Stimulated activated CD8-positive, alpha-beta memory T cell treated with anti-CD3 and anti-CD28 coated beads, Interleukin-7, amount 100 ng/mL, for 4 hours (primary cell): ENCODE results near the gene GAB2.
"Not testable (repeated sequence)": the region's sequence is repeated elsewhere in the genome, so short reads cannot be mapped to it uniquely, and the experiment has no call there.

Experiments
- DNase-seq, 2 donors: peaks; one replicate each; pipeline ENCODE4 v3.0.0-alpha.2; 2020; ENCODE audit warnings: low read depth in 2 of 2

GAB2 gene

DNA sequence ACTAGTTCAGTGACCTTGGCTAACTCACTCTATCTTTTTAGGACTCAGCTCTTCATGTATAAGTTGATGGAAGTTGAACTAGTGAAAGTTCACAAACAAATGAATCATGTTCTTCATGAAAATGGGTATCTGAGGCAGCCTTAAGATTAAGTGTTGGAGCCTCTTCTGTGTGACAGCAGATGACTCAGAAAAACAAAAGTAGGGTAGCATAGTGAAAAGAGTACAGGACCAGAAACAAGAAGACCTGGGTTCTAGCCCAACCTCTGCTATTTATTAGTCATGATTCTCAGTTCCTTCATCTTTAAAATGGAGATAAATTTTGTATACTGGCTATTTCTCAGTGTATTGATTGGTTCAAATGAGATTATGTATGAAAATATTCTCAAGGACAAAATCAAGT is 168.7 kb downstream of the GAB2 start:
- no peak for DNase-seq

DNA sequence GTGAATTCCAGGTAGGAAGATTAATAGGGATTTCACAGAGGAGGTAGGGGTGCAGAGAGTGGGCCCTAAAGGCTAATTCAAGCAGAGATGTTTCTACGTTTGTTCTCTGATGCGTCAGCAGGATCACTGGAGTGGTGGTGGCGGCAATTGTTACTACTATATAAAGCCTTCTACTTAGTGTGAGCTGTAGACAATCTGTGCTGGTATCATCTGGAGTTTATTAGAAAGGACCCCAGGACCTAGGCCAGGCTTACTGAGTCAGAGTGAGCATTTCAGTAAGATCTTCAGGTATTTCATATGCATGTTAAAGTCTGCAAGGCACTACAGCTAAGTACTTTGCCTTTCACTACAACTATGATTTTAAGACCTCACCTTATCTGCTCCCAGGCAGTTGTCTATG is 169.4 kb downstream of the GAB2 start:
- no peak for DNase-seq

DNA sequence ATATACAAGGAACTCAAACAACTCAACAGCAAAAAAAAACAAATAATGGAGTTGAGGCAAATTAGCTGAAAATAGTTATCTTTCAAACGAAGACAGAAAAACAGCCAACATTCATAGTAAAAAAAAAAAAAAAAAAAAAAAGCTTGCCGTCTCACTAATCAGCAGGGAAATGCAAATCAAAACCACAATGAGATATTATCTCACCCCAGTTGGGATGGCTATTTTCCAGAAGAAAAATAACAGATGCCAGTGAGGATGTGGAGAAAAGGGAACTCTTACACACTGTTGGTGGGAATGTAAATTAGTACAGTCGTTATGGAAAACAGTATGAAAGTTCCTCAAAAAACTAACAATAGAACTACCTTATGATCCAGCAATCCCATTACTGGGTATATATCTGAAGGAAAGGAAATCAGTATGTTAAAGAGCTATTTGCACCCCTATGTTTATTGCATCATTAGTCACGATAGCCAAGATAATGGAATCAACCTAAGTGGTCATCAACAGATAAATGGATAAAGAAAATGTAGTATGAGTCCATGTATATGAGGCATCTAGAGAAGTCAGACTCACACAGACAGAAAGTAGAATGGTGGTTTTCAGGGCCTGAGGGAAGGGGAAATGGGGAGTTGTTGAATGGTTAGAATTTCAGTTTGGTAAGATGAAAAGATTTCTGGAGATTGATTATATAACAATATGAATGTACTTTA is 172.9 kb downstream of the GAB2 start:
- no peak for DNase-seq

DNA sequence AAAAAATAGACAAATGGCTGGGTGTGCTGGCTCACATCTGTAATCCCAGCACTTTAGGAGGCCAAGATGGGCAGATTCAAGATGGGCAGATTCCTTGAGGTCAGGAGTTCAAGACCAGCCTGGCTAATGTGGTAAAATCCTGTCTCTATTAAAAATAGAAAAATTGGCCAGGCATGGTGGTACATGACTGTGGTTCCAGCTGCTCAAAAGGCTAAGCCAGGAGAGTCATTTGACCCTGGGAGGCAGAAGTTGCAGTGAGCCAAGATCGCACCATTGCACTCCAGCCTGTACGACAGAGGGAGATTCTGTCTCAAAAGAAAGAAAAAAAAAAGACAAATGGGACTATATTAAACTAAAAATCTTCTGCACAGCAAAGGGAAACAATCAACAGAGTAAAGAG is 173.5 kb downstream of the GAB2 start:
- DNase-seq, result no peak

DNA sequence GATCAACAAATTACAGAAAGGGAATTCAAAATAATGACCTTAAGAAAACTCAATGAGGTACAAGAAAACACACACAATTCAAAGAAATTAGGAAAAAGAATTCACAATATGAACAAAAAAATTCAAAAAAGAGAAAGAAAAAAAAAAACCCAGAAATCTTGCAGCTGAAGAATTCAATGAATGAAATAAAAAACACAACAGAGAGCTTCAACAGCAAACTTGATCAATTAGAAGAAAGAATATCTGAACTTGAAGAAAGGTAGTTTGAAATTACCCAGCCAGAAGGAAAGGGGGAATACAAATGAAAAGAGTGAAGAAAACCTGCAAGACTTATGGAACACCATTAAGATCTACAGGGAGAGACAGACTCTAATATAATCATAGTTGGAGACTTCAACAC is 176.1 kb downstream of the GAB2 start:
- no peak for DNase-seq

DNA sequence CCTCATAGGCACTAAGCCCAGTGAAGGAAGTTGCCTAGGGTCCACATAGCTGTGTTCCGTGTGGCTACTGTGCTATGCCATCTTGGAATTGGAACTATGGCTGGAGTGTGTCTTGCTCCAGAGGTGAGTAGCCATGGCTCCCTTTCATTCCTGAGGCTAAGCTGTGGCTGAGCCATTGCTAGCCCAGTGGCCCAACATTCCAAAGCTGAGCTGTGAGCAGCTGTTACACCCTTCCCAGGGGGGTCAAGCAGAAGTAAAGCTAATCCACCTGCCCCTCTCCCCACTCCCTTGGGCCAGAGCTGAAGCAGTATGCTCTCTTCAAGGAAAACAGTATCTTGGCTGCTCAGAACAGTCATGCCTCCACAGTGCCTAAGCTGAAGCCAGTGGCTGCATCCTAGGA is 177.8 kb downstream of the GAB2 start:
- DNase-seq, result no peak

DNA sequence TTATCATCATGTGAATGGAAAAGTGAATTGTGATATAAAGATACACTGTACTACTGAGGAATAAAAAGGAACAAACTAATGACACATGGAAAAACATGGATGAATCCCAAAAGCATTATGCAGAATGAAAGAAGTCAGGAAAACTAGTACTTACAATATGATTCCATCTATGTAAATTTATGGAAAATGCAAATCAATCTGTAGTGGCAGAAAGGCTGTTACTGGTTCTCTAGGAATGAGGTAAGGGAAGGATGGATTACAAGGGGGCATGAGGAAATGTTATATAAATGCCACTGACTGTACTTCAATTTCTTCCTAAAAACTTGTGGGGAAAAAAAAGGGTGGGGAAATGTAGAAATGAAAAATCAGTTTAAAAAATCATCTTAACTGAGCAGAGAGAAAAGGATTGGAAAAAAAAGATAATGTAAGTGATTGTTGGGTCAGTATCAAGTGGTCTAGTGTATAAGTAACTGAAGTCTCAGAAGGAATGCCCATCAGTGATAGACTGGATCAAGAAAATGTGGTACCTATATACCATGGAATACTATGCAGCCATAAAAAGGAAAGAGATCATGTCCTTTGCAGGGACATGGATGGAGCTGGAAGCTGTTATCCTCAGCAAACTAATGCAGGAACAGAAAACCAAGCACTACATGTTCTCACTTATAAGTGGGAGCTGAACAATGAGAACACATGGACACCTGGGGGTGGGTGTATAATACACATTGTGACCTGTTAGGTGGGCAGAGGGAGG is 180.2 kb downstream of the GAB2 start:
- DNase-seq, result no peak

DNA sequence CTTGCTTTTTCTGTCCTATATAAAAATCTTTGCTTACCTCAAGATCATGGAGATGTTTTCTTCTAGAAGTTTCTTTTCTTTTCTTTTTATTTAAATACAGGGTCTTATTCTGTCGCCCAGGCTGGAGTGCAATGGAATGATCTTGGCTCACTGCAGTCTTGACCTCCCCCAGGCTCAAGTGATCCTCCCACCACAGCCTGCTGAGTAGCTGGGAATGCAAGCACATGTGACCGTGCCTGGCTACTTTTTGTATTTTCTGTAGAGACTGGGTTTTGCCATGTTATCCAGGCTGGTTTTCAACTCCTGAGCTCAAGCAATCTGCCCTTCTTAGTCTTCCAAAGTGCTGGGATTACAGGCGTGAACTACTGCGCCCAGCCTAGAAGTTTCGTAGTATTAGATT is 183.6 kb downstream of the GAB2 start:
- DNase-seq, result no peak

DNA sequence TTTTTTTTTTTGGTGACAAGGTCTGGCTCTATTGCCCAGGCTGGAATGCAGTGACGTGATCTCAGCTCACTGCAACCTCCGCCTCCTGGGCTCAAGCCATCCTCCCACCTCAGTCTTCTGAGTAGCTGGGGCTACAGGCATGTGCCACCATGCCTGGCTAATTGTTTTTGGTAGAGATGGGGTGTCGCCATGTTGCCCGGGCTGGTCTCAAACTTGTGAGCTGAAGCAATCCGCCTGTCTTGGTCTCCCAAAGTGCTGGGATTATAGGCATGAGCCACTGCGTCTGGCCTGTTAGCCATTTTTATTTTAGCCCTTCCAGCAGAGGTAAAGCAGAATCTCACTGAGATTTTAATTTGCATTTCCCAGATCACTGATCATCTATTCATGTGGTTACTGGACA is 184.6 kb downstream of the GAB2 start:
- DNase-seq, result not testable (repeated sequence)

DNA sequence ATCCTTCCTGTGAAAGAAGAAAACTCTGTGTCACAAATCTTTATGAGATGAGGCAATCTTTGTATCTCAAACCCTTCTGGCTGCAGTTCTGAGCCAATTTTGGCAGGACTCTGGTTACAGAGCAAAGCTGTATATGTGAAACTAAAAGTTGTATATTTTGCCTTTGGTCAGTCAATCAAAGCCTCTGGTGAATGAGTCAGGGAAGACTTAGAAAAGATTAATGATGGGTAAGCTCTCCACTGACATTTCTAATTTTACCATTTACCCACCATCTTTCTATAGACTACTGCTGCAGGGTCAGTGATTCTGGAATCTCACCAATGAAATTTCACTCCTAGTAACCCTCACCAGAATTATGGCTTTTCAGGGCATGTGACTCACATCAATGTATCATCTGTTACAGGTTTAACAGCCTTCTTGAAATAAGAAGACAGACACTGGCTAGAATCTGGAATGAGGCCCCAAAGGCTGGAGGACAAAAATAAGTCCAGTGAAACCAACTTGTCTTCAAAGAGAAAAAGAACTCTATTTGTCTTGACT is 185.6 kb downstream of the GAB2 start:
- DNase-seq, result no peak

DNA sequence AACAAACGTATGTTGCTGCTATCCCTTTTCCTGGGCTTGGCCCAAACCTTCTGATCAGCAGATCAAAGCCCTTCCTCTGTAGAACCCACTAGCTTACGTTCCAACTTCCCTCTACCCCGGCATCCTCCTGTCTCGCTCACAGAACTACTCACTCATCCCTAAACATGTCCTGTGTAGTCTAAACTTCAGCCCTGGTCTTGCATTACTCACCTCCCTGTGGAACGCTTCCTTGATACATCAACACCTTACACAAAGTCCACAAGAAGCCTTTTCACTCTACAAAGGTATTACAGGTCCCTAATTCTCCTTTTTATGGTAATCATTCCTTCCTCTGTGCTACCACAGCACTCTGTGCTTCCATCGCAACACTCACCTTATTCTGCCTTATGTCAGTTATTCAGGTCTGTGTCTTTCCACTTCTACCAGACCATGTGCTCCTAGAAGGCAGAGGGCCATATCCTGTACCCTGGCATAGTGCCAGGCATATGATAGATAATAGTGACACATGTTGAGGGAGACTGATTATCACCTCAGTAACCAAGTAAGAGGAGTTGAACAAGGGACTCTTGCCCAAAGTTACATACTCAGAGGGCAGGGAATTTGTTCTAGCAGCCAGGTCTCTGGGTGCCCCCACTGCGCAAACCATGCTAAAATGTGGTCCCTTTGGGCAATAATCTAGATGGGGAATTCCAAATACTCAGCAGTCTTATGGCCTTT is 187.3 kb downstream of the GAB2 start:
- DNase-seq, result no peak

DNA sequence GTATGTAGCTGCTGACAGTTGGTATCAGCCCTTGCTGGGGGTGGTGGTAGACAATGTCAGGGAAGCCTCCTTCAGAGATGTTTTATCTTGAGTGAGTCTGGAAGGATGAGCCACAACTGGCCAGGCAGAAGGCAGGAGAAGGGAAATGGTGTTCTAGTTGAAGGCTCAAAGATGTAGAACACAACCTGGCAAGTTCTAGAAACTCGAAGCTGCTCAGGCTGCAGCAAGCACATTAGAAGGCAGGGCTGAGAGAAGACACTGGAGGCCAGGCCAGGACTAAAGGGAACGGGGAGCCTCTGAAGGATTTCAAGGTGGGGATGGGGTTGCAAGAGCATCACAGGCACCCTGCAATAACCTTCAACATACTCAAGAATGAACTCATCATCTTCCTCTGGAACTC is 188.5 kb downstream of the GAB2 start:
- no peak for DNase-seq

DNA sequence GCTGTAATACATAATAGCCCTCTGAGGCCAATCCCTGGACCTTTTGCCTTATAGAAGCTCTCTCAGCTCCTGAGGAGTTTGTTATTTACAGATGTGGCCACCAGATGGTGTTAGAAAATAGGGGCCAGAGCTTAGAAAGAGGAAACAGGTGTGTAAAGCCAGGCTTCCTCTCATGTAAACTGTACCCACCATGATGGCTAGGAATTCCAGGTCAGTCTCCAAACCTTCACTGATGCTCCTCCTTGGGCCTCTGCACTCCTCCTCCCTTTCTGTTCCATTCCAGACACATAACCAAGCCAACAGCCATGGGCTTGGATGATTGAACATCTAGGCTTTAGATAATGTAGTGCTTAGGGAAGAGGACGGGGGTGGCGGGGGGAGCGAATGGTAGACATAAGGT is 189.2 kb downstream of the GAB2 start:
- no peak for DNase-seq

DNA sequence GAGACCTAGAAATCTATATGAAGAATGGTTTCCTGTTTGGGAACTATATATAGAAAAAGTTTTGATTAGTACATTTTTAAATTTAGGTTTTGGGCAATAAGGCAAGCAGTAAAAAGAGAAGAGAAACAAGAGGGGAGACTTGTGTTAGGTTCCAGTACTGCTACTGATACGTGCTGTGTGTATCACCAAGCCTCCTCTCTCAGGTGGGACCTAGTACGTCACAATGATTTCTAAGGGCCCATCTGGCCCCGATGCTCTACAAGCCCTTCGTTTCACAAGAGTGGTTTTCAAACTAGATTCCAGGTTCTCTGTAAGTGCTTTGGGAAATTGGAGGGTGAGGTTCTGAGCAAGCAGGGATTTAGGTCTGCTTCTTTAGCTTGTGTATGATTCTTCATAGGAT is 189.7 kb downstream of the GAB2 start:
- no peak for DNase-seq

DNA sequence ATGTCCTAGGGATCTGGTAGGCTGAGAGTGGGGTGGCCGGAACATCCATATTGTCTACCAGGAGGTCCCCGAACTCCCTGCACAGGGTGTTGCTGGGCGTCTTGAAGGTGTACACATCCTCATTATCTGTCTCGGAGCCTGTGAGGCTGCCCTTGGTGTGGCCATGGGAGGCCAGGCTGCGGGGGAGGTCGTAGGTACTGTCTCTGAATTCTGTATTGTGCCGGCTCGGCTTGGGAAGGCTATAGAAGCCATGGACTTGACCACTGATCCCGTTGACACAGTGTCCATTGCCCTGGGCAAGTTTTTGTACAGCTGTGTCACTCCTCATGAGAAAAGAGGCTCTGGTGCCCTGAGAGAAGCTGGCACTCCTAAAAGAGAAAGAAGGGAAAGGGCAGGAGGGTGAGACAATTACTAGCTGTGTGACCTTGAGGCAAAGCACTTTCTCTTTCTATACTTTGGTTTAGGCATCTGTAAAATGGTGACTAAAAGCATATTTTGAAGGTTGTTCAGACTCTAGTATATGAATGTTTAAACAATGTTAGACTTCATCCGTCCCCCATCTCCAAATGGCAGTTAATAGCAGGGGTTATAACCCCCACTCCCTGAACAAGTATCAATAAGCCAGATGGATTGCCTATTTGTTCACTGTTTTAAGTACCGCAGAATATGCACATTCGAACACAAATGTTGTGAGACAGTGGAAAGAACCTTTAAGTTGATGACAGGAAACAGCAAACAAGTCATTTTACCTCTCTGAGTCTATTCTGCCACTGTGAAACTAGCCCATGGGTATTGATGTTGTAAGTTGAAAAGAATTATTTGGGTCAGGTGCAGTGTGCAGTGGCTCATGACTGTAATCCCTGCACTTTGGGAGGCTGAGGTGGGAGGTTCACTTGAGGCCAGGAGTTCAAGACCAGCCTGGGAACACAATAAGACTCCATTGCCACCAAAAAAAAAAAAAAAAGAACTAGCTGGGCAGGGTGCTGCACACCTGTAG is 190.6 kb downstream of the GAB2 start:
- DNase-seq, result no peak

DNA sequence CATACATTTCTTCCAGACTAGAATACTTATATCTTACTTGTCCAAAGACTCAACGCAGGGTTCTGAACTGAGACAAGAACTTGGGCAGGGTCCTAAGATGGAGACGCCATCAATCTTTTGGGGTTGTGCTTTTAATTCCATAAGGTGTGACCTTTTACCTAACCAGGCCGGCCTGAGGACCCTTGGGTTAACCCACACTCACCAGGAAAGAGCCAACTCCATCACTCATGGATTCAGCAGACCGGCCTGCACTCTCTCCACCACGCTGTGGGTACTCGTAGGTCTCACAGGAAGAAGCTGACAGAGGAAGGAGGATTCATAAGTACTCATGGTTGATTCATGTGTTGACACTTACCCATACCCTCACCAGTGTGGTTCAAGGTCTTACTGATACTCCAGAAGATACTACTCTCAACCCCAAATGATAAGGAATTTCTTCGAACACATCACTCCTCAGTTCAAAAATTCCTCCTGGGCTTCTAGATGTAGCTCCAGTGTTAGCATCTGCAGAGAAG is 192.7 kb downstream of the GAB2 start:
- DNase-seq, result no peak

DNA sequence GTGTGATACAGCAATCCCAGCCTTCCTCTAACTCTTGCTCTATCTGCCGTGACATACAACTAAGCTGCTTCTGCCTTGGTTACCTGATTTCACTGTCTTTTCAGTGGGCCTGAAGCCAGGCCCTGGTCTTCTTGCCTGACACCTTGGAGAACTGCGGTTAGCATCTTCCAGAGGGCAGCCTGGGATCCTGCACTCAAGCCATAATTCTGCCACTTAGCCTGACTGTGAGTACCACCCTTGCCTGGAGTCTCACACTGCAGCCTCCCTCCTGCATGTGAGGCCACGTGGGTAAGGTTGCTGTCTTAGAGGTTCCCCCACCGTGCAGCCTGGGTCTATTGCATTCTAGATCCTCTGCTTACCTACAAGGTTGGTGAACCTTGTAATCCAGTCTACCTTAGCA is 193.1 kb downstream of the GAB2 start:
- no peak for DNase-seq

DNA sequence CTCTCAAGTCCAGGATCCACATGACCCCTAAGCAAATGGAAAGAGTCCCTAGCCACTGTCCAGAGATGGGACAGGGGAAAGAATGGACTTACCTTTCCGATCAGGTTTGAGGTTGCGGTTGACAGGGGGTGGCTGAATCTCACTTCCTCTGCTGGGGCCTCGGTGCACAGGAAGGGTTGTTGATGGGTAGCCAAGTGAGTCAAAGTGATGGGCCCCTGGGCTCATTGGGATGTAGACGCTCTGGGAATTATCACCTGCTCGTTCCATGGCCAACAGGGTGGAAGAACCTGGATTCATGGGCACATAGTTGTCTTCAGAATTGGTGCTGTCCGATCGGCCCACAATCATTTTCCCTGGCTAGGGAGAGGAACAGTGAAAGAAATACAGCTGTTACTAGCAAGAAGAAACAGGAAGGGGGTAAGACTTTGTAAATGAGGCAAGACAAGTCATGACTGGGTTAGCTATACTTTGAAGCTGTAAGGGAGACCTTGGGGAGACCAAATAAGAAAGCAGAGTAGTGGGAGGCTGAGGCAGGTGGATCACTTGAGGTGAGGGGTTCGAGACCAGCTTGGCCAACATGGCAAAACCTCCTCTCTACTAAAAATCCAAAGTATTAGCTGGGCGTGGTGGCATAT is 194.2 kb downstream of the GAB2 start:
- DNase-seq, result no peak

DNA sequence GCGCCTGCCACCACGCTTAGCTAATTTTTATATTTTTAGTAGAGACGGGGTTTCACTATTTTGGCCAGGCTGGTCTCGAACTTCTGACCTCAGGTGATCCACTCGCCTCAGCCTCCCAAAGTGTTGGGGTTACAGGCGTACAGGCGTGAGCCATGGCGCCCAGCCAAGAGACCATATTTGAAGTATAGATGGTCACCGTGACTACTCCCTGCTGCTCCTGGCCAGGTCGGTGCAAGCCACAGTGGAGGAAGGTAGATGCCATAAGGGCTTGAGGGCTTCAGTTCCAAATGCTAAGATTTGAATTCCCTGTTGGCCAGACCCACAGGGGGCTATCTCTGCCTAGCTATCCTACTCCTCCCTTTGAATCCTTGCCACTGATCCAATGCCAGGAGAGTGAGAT is 194.9 kb downstream of the GAB2 start:
- not testable (repeated sequence) for DNase-seq

DNA sequence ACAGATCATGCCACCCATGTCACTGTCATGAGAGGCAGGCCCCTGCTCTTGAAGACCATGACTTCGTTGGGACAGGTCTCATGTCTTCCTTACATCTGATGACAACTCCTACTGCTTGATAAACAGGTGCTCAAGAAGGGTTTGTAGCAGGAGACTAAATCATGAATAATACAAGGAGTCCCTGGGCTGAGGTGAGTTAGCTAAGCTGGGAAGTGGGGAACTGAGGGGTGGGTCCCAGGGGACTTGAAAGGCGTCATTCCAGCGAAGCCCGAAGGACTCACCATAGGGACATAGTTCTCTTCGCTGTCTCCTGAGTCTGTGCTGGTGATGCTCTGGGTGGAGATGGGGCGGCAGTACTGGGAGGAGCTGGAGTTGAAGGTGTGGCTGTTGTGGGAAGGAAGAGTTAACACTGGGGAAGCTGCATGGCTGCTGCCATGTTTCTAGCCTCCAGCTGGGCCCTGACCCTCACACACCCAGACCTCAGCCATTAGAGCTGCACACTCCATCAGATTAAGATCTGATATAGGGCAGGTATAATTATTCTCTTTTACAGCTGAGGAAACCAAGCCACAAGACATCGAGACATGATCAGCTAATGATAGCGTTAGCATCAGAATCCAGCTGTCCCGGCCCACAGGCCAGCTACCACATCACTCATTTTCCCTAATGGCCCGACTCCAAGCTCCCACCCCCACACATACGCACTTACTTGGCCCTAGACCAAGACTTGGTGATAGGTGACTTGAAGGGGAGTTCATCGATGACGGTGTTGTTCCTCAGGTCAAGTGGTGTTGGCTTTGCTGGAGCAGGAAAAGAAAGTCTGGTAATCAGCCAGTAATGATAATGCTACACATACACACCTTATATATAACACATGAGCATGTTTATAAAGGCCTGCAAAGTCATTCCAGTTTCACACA is 196.0 kb downstream of the GAB2 start:
- no peak for DNase-seq
